IPS-20b (cell line): ENCODE measurements around the gene TRAPPC11.
"Not testable (repeated sequence)": the region's sequence is repeated elsewhere in the genome, so short reads cannot be mapped to it uniquely, and the experiment has no call there.

Experiments
- H3K27ac ChIP-seq: one replicate; pipeline ENCODE4 v1.5.1; 2013; ENCODE audit warnings: low read length
- H3K27me3 ChIP-seq: 2 replicates; pipeline ENCODE4 v1.6.1; 2013; ENCODE audit warnings: mild to moderate bottlenecking, low read length, inconsistent platforms; ENCODE audit not compliant: insufficient read depth
- H3K36me3 ChIP-seq: 2 replicates; pipeline ENCODE4 v1.6.1; 2013; ENCODE audit warnings: low read depth, mild to moderate bottlenecking, inconsistent platforms, low read length, moderate library complexity; ENCODE audit not compliant: insufficient read depth
- H3K4me1 ChIP-seq: 2 replicates; pipeline ENCODE4 v1.6.1; 2013; ENCODE audit warnings: mild to moderate bottlenecking, control low read depth, inconsistent platforms, low read length, moderate library complexity; ENCODE audit not compliant: insufficient read depth
- H3K4me3 ChIP-seq: 2 replicates; pipeline ENCODE4 v1.5.1; 2013; ENCODE audit warnings: mild to moderate bottlenecking, low read length, inconsistent platforms
- H3K9ac ChIP-seq: 2 replicates; pipeline ENCODE4 v1.6.1; 2013; ENCODE audit warnings: low read depth, mild to moderate bottlenecking, inconsistent platforms, low read length, moderate library complexity
- H3K9me3 ChIP-seq: 2 replicates; pipeline ENCODE4 v1.6.1; 2013; ENCODE audit warnings: mild to moderate bottlenecking, low read depth, low read length, inconsistent platforms; ENCODE audit not compliant: insufficient read depth

The TRAPPC11 gene

GRCh38 chr4:183627286-183627685 lies 31.8 kb upstream of the TRAPPC11 start:
- H3K4me3 ChIP-seq, H3K9ac ChIP-seq, H3K36me3 ChIP-seq, H3K27ac ChIP-seq, H3K27me3 ChIP-seq, H3K4me1 ChIP-seq, H3K9me3 ChIP-seq: not testable (repeated sequence)

- Histone ChIP-seq H3K9me3 (no peaks in the 10 kb centered on the region), H3K27ac (no peak overlapping the region), H3K36me3 (no peaks in the 10 kb centered on the region), H3K4me1 (no peaks in the 10 kb centered on the region), H3K27me3 (no peaks in the 10 kb centered on the region), H3K9ac (no peak overlapping the region), H3K4me3 (no peak overlapping the region)
Observed at GRCh38 chr4:183627979-183628588, 31.0 kb upstream of the TRAPPC11 start.

- Histone ChIP-seq H3K4me3 (no peak overlapping the region), H3K27me3 (no peaks in the 10 kb centered on the region), H3K4me1 (peaks cover 12% of the 10 kb centered on the region), H3K36me3 (no peaks in the 10 kb centered on the region), H3K27ac (no peak overlapping the region), H3K9ac (no peak overlapping the region), H3K9me3 (no peaks in the 10 kb centered on the region)
Observed at GRCh38 chr4:183631577-183632198, 27.4 kb upstream of the TRAPPC11 start.

GRCh38 chr4:183632689-183633088 lies 26.4 kb upstream of the TRAPPC11 start:
- Histone ChIP-seq H3K4me3 (no peak overlapping the region), H3K9ac (no peak overlapping the region)

GRCh38 chr4:183633476-183634400 lies 25.4 kb upstream of the TRAPPC11 start:
- Histone ChIP-seq H3K4me3 (no peak overlapping the region), H3K27ac (no peak overlapping the region), H3K4me1 (peaks cover 21% of the 10 kb centered on the region), H3K9me3 (no peaks in the 10 kb centered on the region), H3K9ac (no peak overlapping the region), H3K27me3 (no peaks in the 10 kb centered on the region), H3K36me3 (no peaks in the 10 kb centered on the region)

More at GRCh38 chr4:183632689-183633088, 26.4 kb upstream of the TRAPPC11 start:
- no peaks in the 10 kb centered on the region for H3K36me3 ChIP-seq
- H3K4me1 ChIP-seq: peaks cover 21% of the 10 kb centered on the region
- peak overlapping the region; percentile 28 for H3K27ac ChIP-seq
- H3K27me3 ChIP-seq: no peaks in the 10 kb centered on the region
- no peaks in the 10 kb centered on the region for H3K9me3 ChIP-seq

GRCh38 chr4:183635321-183635720 lies 23.8 kb upstream of the TRAPPC11 start:
- Histone ChIP-seq H3K36me3 (no peaks in the 10 kb centered on the region), H3K4me1 (peaks cover 21% of the 10 kb centered on the region), H3K27me3 (no peaks in the 10 kb centered on the region), H3K27ac (no peak overlapping the region), H3K9ac (peak overlapping the region; percentile 26; the same call in 1 of the 2 replicates), H3K4me3 (no peak overlapping the region), H3K9me3 (no peaks in the 10 kb centered on the region)

GRCh38 chr4:183635741-183636140 lies 23.4 kb upstream of the TRAPPC11 start:
- H3K27ac ChIP-seq: no peak overlapping the region
- H3K27me3 ChIP-seq: no peaks in the 10 kb centered on the region

GRCh38 chr4:183636503-183636902 lies 22.6 kb upstream of the TRAPPC11 start:
- no peak overlapping the region for H3K4me3 ChIP-seq
- peak overlapping the region; percentile 41; the same call in 1 of the 2 replicates for H3K9ac ChIP-seq
- H3K36me3 ChIP-seq: peaks cover 2% of the 10 kb centered on the region; the same call in 1 of the 2 replicates
- H3K27ac ChIP-seq: no peak overlapping the region
- peaks cover 21% of the 10 kb centered on the region for H3K4me1 ChIP-seq
- H3K27me3 ChIP-seq: no peaks in the 10 kb centered on the region
- no peaks in the 10 kb centered on the region for H3K9me3 ChIP-seq

More at GRCh38 chr4:183635741-183636140, 23.4 kb upstream of the TRAPPC11 start:
- H3K36me3 ChIP-seq: no peaks in the 10 kb centered on the region
- H3K4me1 ChIP-seq: peaks cover 21% of the 10 kb centered on the region
- H3K9me3 ChIP-seq: no peaks in the 10 kb centered on the region
- H3K9ac ChIP-seq: no peak overlapping the region
- no peak overlapping the region for H3K4me3 ChIP-seq

- no peak overlapping the region for H3K27ac ChIP-seq
- H3K36me3 ChIP-seq: peaks cover 3% of the 10 kb centered on the region; the same call in 1 of the 2 replicates
- no peak overlapping the region for H3K4me3 ChIP-seq
- H3K9ac ChIP-seq: peak overlapping the region; percentile 41; the same call in 1 of the 2 replicates
- H3K4me1 ChIP-seq: peaks cover 21% of the 10 kb centered on the region
- H3K27me3 ChIP-seq: no peaks in the 10 kb centered on the region
- no peaks in the 10 kb centered on the region for H3K9me3 ChIP-seq
Observed at GRCh38 chr4:183636923-183637322, 22.2 kb upstream of the TRAPPC11 start.

- Histone ChIP-seq H3K27ac (no peak overlapping the region), H3K36me3 (peaks cover 3% of the 10 kb centered on the region; the same call in 1 of the 2 replicates), H3K4me3 (no peak overlapping the region), H3K9ac (no peak overlapping the region), H3K4me1 (peaks cover 21% of the 10 kb centered on the region), H3K27me3 (no peaks in the 10 kb centered on the region), H3K9me3 (no peaks in the 10 kb centered on the region)
Observed at GRCh38 chr4:183637461-183637860, 21.6 kb upstream of the TRAPPC11 start.

GRCh38 chr4:183638436-183638835 lies 20.7 kb upstream of the TRAPPC11 start:
- Histone ChIP-seq H3K4me1 (peaks cover 21% of the 10 kb centered on the region), H3K27ac (no peak overlapping the region), H3K4me3 (no peak overlapping the region), H3K36me3 (peaks cover 3% of the 10 kb centered on the region; the same call in 1 of the 2 replicates), H3K9me3 (no peaks in the 10 kb centered on the region), H3K9ac (no peak overlapping the region), H3K27me3 (no peaks in the 10 kb centered on the region)
